ENCODE results near the gene SEMA6A.

DNA sequence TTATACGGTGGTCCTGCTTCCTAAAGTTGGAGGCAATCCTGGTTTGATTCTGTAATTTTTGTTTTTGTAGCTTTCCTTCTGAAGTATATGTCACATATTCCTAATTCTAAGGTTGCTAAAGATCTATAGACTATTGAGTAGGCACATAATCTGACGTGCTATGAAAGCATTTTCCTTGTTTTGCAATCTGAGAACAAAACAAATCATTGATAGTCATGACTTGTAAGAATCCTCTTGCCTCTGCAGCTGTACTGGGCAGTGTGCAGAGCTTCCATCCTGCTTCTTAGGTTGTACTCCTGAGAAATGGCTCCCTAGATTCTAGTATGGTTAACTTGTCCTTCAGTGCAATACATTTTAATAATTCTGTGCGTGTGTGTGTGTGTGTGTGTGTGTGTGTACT lies 35.4 kb downstream of the SEMA6A start:
- TF ChIP-seq, protein P1, sequence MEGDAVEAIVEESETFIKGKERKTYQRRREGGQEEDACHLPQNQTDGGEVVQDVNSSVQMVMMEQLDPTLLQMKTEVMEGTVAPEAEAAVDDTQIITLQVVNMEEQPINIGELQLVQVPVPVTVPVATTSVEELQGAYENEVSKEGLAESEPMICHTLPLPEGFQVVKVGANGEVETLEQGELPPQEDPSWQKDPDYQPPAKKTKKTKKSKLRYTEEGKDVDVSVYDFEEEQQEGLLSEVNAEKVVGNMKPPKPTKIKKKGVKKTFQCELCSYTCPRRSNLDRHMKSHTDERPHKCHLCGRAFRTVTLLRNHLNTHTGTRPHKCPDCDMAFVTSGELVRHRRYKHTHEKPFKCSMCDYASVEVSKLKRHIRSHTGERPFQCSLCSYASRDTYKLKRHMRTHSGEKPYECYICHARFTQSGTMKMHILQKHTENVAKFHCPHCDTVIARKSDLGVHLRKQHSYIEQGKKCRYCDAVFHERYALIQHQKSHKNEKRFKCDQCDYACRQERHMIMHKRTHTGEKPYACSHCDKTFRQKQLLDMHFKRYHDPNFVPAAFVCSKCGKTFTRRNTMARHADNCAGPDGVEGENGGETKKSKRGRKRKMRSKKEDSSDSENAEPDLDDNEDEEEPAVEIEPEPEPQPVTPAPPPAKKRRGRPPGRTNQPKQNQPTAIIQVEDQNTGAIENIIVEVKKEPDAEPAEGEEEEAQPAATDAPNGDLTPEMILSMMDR (IDR thresholded peaks at IDR 0.05): no peak
- no peak for TF ChIP-seq POLR2A (IDR thresholded peaks at IDR 0.05)

All from Peyer's patch (tissue), 4 donors.